Effector CD8-positive, alpha-beta T cell (primary cell): ENCODE measurements around the gene MPST.

Experiments
- DNase-seq: peaks from one replicate; lab custom pipeline; 2025; lab: John Stamatoyannopoulos, UW

Gene MPST

GRCh38 chr22:37022483-37023337, 3.2 kb downstream of the MPST start:
- DNase-seq = no peak

- DNase-seq = no peak
Measured at GRCh38 chr22:37023743-37024338, 4.3 kb downstream of the MPST start.

- no peak for DNase-seq
Measured at GRCh38 chr22:37024339-37025157, 5.0 kb downstream of the MPST start.

- no peak for DNase-seq
Measured at GRCh38 chr22:37025500-37026070, 6.0 kb downstream of the MPST start.

GRCh38 chr22:37026325-37026724, 6.8 kb downstream of the MPST start:
- DNase-seq = no peak

- no peak for DNase-seq
Measured at GRCh38 chr22:37027556-37027955, 8.0 kb downstream of the MPST start.

GRCh38 chr22:37028692-37029674, 9.4 kb downstream of the MPST start:
- no peak for DNase-seq

GRCh38 chr22:37030560-37031281, 11.2 kb downstream of the MPST start:
- DNase-seq = no peak

GRCh38 chr22:37032134-37032534, 12.6 kb downstream of the MPST start:
- DNase-seq = no peak

GRCh38 chr22:37032535-37033460, 13.3 kb downstream of the MPST start:
- no peak for DNase-seq

GRCh38 chr22:37033605-37034430, 14.3 kb downstream of the MPST start:
- no peak for DNase-seq

- DNase-seq = no peak
Measured at GRCh38 chr22:37036655-37037377, 17.3 kb downstream of the MPST start.

- DNase-seq = no peak
Measured at GRCh38 chr22:37037669-37038068, 18.1 kb downstream of the MPST start.

GRCh38 chr22:37039466-37039865, 19.9 kb downstream of the MPST start:
- no peak for DNase-seq

GRCh38 chr22:37043209-37043827, 23.8 kb downstream of the MPST start:
- DNase-seq = no peak

- DNase-seq = no peak
Measured at GRCh38 chr22:37043828-37044538, 24.4 kb downstream of the MPST start.
